HEK293T (cell line): ENCODE measurements around the gene ADORA2B.

Experiments used
- FOXK2 ChIP-seq: fragments of 450-650 bp; IDR thresholded peaks from 2 replicates; pipeline ENCODE4 v1.6.1; 2016; ENCODE audit warnings: mild to moderate bottlenecking
- FOXM1 ChIP-seq: fragments of 450-650 bp; IDR thresholded peaks from 2 replicates; pipeline ENCODE4 v1.6.1; 2017; ENCODE audit warnings: mild to moderate bottlenecking, borderline replicate concordance
- L3MBTL2 ChIP-seq: fragments of 450-650 bp; conservative IDR thresholded peaks from 2 replicates; pipeline ENCODE4 v1.6.1; 2016; ENCODE audit warnings: mild to moderate bottlenecking
- NFRKB ChIP-seq: fragments of 450-650 bp; IDR thresholded peaks from 2 replicates; pipeline ENCODE4 v1.6.1; 2016; ENCODE audit warnings: mild to moderate bottlenecking, moderate library complexity
- SP1 ChIP-seq: fragments of 450-650 bp; IDR thresholded peaks from 2 replicates; pipeline ENCODE4 v1.6.1; 2017
- SUZ12 ChIP-seq: fragments of 450-650 bp; IDR thresholded peaks from 2 replicates; pipeline ENCODE4 v1.6.1; 2016; ENCODE audit warnings: mild to moderate bottlenecking
- ZNF384 ChIP-seq: fragments of 450-650 bp; IDR thresholded peaks from 2 replicates; pipeline ENCODE4 v1.6.1; 2016

DNA sequence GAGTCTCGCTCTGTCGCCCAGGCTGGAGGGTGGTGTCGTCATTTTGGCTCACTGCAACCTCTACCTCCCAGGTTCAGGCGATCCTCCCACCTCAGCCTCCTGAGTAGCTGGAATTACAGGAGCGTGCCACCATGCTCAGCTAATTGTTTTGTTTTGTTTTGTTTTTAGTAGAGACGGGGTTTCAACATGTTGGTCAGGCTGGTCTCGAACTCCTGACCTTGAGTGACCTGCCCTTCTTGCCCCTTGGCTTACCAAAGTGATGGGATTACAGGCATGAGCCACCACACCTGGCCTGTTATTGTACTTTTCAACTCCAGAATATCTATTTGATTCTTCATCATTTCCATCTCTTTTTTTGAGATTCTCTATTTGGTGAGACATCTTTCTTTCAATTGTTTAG, 9.0 kb upstream of the ADORA2B start:
- TF ChIP-seq FOXM1, result no peak
- TF ChIP-seq L3MBTL2, result no peak
- no peak for TF ChIP-seq SUZ12
- TF ChIP-seq SP1, result no peak
- TF ChIP-seq NFRKB, result no peak
- TF ChIP-seq FOXK2, result no peak
- no peak for TF ChIP-seq ZNF384
